GM19328 (cell line): ENCODE data around the gene ACSL3.
A peak's percentile ranks its signal among the peaks of the same experiment; 100 is the strongest.
"Not testable (repeated sequence)": the region's sequence is repeated elsewhere in the genome, so short reads cannot be mapped to it uniquely, and the experiment has no call there.

ENCODE experiments used
- ATAC-seq: cut with Tn5 transposase; IDR thresholded peaks from one replicate; pipeline ENCODE4 v1.9.1; 2021; ENCODE audit warnings: mild to moderate bottlenecking, moderate library complexity; ENCODE audit not compliant: unreplicated experiment

Gene ACSL3

GRCh38 chr2:222907790-222908441, 47.1 kb downstream of the ACSL3 start:
- no peak for ATAC-seq

- no peak for ATAC-seq
Measured at GRCh38 chr2:222909286-222909685, 48.5 kb downstream of the ACSL3 start.

GRCh38 chr2:222912117-222912516, 51.3 kb downstream of the ACSL3 start:
- ATAC-seq: peak; percentile 94

- ATAC-seq: no peak
Measured at GRCh38 chr2:222912776-222913175, 51.9 kb downstream of the ACSL3 start.

GRCh38 chr2:222915092-222915957, 54.5 kb downstream of the ACSL3 start:
- ATAC-seq: no peak

GRCh38 chr2:222916229-222917197, 55.7 kb downstream of the ACSL3 start:
- ATAC-seq: no peak

GRCh38 chr2:222917212-222917611, 56.4 kb downstream of the ACSL3 start:
- not testable (repeated sequence) for ATAC-seq

- ATAC-seq: no peak
Measured at GRCh38 chr2:222919841-222920526, 59.1 kb downstream of the ACSL3 start.

- no peak for ATAC-seq
Measured at GRCh38 chr2:222920657-222921186, 59.9 kb downstream of the ACSL3 start.

GRCh38 chr2:222922019-222922800, 61.4 kb downstream of the ACSL3 start:
- ATAC-seq: no peak

GRCh38 chr2:222926915-222927314, 66.1 kb downstream of the ACSL3 start:
- ATAC-seq: no peak

- no peak for ATAC-seq
Measured at GRCh38 chr2:222927600-222927999, 66.8 kb downstream of the ACSL3 start.

- no peak for ATAC-seq
Measured at GRCh38 chr2:222928335-222928734, 67.5 kb downstream of the ACSL3 start.

- no peak for ATAC-seq
Measured at GRCh38 chr2:222930862-222931261, 70.0 kb downstream of the ACSL3 start.

GRCh38 chr2:222931659-222932058, 70.8 kb downstream of the ACSL3 start:
- no peak for ATAC-seq

GRCh38 chr2:222933458-222933857, 72.6 kb downstream of the ACSL3 start:
- ATAC-seq: no peak

GRCh38 chr2:222935688-222936298, 75.0 kb downstream of the ACSL3 start:
- ATAC-seq: no peak

GRCh38 chr2:222936705-222937104, 75.9 kb downstream of the ACSL3 start:
- no peak for ATAC-seq

- ATAC-seq: no peak
Measured at GRCh38 chr2:222938327-222938726, 77.5 kb downstream of the ACSL3 start.
